Measurements from ENCODE around the gene SDC3. TPM values are rescaled to one million over a fixed set of nuclear protein-coding genes. Genes with fewer than 3 reads are reported as not detected.
A peak's percentile ranks its signal among the peaks of the same experiment; 100 is the strongest.

Gene SDC3
- total RNA-seq, 1 donor from 2014 or later = 23.0 TPM

GRCh38 chr1:30896905-30897304 is 11.7 kb downstream of the SDC3 start:
- H3K4me1 ChIP-seq = peaks cover 29% of the 10 kb centered on the region
- TF ChIP-seq EZH2 (IDR thresholded peaks at IDR 0.05) = no peak
- TF ChIP-seq EZH2phosphoT487 (IDR thresholded peaks at IDR 0.05) = no peak
- TF ChIP-seq, protein P1, sequence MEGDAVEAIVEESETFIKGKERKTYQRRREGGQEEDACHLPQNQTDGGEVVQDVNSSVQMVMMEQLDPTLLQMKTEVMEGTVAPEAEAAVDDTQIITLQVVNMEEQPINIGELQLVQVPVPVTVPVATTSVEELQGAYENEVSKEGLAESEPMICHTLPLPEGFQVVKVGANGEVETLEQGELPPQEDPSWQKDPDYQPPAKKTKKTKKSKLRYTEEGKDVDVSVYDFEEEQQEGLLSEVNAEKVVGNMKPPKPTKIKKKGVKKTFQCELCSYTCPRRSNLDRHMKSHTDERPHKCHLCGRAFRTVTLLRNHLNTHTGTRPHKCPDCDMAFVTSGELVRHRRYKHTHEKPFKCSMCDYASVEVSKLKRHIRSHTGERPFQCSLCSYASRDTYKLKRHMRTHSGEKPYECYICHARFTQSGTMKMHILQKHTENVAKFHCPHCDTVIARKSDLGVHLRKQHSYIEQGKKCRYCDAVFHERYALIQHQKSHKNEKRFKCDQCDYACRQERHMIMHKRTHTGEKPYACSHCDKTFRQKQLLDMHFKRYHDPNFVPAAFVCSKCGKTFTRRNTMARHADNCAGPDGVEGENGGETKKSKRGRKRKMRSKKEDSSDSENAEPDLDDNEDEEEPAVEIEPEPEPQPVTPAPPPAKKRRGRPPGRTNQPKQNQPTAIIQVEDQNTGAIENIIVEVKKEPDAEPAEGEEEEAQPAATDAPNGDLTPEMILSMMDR (IDR thresholded peaks at IDR 0.05) = no peak
- peaks cover 65% of the 10 kb centered on the region for H3K4me1 Mint-ChIP-seq

GRCh38 chr1:30895944-30896660 is 12.5 kb downstream of the SDC3 start:
- Mint-ChIP-seq H3K27me3 (ENCODE audit: insufficient read depth, low read depth) (peaks cover 6% of the 10 kb centered on the region), H3K36me3 (no peaks in the 10 kb centered on the region), H3K4me1 (peaks cover 63% of the 10 kb centered on the region), H3K9me3 (no peaks in the 10 kb centered on the region), H3K27ac (peak overlapping the region; percentile 47), H3K4me3 (no peak overlapping the region)
- Histone ChIP-seq H3K79me2 (ENCODE audit: low read depth) (peaks cover 31% of the 10 kb centered on the region), H3K4me1 (peaks cover 29% of the 10 kb centered on the region), H3F3A (ENCODE audit: low read depth) (peaks cover 32% of the 10 kb centered on the region), H3K27ac (no peak overlapping the region), H3K4me2 (peak overlapping the region; percentile 56), H2AFZ (replicated peaks) (no peak overlapping the region), H4K20me1 (ENCODE audit: low read depth) (peaks cover 45% of the 10 kb centered on the region), H3K9ac (no peak overlapping the region), H3K27me3 (no peaks in the 10 kb centered on the region), H3K9me3 (ENCODE audit: low read depth) (no peaks in the 10 kb centered on the region), H3K36me3 (no peaks in the 10 kb centered on the region), H3K4me3 (no peak overlapping the region)
- no peak for TF ChIP-seq EZH2 (IDR thresholded peaks at IDR 0.05)
- TF ChIP-seq EZH2phosphoT487 (IDR thresholded peaks at IDR 0.05) = no peak
- TF ChIP-seq, protein P1 (IDR thresholded peaks at IDR 0.05) = no peak
- no peak for DNase-seq (ENCODE audit: low spot score)

More at GRCh38 chr1:30896905-30897304, 11.7 kb downstream of the SDC3 start:
- Histone ChIP-seq H3K79me2 (ENCODE audit: low read depth) (peaks cover 26% of the 10 kb centered on the region), H3K4me2 (no peak overlapping the region), H3K9ac (no peak overlapping the region), H4K20me1 (ENCODE audit: low read depth) (peaks cover 46% of the 10 kb centered on the region), H3F3A (ENCODE audit: low read depth) (peaks cover 32% of the 10 kb centered on the region), H3K9me3 (ENCODE audit: low read depth) (no peaks in the 10 kb centered on the region), H3K27ac (no peak overlapping the region), H3K36me3 (no peaks in the 10 kb centered on the region), H3K27me3 (no peaks in the 10 kb centered on the region), H3K4me3 (no peak overlapping the region), H2AFZ (replicated peaks) (no peak overlapping the region)
- H3K27ac Mint-ChIP-seq = peak overlapping the region; percentile 81
- no peak for DNase-seq (ENCODE audit: low spot score)
- no peak overlapping the region for H3K4me3 Mint-ChIP-seq
- no peaks in the 10 kb centered on the region for H3K36me3 Mint-ChIP-seq
- peaks cover 6% of the 10 kb centered on the region for H3K27me3 Mint-ChIP-seq (ENCODE audit: insufficient read depth, low read depth)
- H3K9me3 Mint-ChIP-seq = no peaks in the 10 kb centered on the region

DNA sequence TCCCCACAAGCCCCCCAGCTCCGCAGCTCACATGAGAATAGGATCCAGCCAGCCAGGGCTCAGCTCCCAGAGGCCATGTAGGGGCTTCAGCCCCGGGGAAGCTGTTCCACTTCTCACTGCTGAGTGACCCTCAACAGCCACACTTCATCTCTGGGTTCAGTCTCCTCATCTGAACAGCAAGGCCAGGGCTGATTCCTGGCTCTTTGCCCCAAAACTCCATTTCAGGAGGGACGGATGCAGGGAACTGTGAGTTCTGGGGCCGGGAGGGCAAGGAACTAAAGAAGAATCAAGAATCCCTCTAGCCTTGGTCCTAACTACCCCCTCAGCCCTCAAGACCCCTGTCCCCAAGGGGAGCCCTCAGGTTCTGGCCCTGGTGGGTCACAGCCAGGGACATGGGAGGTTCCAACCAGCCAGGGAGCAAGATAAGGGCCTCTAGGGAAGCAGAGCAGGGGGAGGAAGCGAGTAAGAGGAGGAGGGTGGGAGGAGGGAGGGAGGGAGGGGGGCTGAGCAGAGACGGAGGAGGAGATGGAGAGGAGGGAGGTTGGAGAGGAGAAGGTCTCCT is 13.1 kb downstream of the SDC3 start:
- H3K27me3 Mint-ChIP-seq (ENCODE audit: insufficient read depth, low read depth) = peaks cover 6% of the 10 kb centered on the region
- peaks cover 38% of the 10 kb centered on the region for H3K79me2 ChIP-seq (ENCODE audit: low read depth)
- H3K36me3 ChIP-seq = no peaks in the 10 kb centered on the region
- H2AFZ ChIP-seq (replicated peaks) = no peak overlapping the region
- no peaks in the 10 kb centered on the region for H3K9me3 Mint-ChIP-seq
- no peak overlapping the region for H3K4me3 Mint-ChIP-seq
- TF ChIP-seq EZH2 (IDR thresholded peaks at IDR 0.05) = no peak
- TF ChIP-seq, protein P1 (IDR thresholded peaks at IDR 0.05) = no peak
- TF ChIP-seq EZH2phosphoT487 (IDR thresholded peaks at IDR 0.05) = no peak
- no peaks in the 10 kb centered on the region for H3K9me3 ChIP-seq (ENCODE audit: low read depth)
- H3K27ac Mint-ChIP-seq = no peak overlapping the region
- H3K27me3 ChIP-seq = no peaks in the 10 kb centered on the region
- H3K27ac ChIP-seq = peak overlapping the region; percentile 62
- no peak overlapping the region for H3K4me3 ChIP-seq
- no peak for DNase-seq (ENCODE audit: low spot score)
- no peaks in the 10 kb centered on the region for H3K36me3 Mint-ChIP-seq
- H3K4me1 ChIP-seq = peaks cover 29% of the 10 kb centered on the region
- H3F3A ChIP-seq (ENCODE audit: low read depth) = peaks cover 32% of the 10 kb centered on the region
- peaks cover 66% of the 10 kb centered on the region for H3K4me1 Mint-ChIP-seq
- H3K4me2 ChIP-seq = no peak overlapping the region
- H3K9ac ChIP-seq = no peak overlapping the region
- H4K20me1 ChIP-seq (ENCODE audit: low read depth) = peaks cover 48% of the 10 kb centered on the region

Measured in neural progenitor cell (in vitro differentiated cells).